ENCODE data around the gene MKI67.

GRCh38 chr10:128166151-128166550 is 39.9 kb upstream of the MKI67 start:
- TF ChIP-seq CTCF (IDR thresholded peaks at IDR 0.05 in 8 of 11, conservative IDR thresholded peaks at IDR 0.05 in 3 of 11) (no peak), POLR2AphosphoS5 (IDR thresholded peaks at IDR 0.05) (no peak)

Measured in spleen (tissue), 7 donors.